ENCODE results near the gene PRRG2. TPM values are rescaled to one million over a fixed set of nuclear protein-coding genes. Genes with fewer than 3 reads are reported as not detected.

The PRRG2 gene
- total and polyA plus RNA-seq, 2 of the 13 experiments (the other 11 are each of a cell fraction or from before 2014, with no cell fraction given), result 0.66 to 0.82 TPM

DNA sequence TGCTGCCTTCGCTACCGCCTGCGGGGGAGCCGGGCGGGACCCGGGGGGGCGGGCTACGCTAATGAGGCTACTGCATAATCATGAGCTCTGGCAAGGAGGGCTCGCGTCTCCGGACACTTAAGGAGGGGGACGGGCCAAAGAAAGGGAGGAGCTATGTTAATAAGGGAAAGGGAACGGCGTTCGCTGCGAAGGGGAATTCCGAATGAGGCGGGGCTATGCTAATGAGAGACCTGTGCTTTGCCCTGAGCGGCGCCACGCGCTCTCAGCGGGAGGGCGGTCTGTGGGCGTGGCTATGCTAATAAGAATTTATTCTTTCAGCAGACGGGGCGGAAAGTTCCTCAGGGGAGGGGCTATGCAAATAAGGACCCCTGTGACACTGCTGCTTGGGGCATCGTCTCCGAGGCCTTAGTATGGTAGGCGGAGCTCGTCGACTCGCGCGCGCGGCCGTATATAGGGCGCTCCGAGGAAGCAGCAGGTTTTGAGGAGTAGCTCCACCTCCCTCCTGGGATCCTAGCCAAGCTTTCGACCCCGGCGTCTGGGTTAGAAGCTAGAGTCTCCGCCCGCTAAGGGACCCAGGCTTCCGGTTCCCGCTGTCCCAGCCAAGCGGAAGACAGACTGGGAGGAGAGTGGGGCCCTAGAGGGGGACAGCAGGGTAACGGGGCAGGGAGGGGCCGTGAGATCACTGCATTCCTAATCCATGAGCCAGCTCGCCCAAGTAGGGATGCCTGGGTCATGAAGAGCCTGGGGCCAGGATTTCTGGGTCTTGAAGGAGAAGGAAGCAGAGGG is 59.2 kb downstream of the PRRG2 start, which contains the start of gene RRAS (continued):
- TF ChIP-seq, protein P1, sequence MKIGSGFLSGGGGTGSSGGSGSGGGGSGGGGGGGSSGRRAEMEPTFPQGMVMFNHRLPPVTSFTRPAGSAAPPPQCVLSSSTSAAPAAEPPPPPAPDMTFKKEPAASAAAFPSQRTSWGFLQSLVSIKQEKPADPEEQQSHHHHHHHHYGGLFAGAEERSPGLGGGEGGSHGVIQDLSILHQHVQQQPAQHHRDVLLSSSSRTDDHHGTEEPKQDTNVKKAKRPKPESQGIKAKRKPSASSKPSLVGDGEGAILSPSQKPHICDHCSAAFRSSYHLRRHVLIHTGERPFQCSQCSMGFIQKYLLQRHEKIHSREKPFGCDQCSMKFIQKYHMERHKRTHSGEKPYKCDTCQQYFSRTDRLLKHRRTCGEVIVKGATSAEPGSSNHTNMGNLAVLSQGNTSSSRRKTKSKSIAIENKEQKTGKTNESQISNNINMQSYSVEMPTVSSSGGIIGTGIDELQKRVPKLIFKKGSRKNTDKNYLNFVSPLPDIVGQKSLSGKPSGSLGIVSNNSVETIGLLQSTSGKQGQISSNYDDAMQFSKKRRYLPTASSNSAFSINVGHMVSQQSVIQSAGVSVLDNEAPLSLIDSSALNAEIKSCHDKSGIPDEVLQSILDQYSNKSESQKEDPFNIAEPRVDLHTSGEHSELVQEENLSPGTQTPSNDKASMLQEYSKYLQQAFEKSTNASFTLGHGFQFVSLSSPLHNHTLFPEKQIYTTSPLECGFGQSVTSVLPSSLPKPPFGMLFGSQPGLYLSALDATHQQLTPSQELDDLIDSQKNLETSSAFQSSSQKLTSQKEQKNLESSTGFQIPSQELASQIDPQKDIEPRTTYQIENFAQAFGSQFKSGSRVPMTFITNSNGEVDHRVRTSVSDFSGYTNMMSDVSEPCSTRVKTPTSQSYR (CRISPR knock-in tag; IDR thresholded peaks at IDR 0.05; ENCODE audit: borderline replicate concordance), result peak; percentile 28; the same call in 1 of the 2 replicates
- 0 out of 2 replicates have a peak, but pooled peaks have one; percentile 48 for TF ChIP-seq ZNF33B (CRISPR knock-in tag; IDR thresholded peaks at IDR 0.05)
- no peak for TF ChIP-seq HOXA9 (CRISPR knock-in tag; IDR thresholded peaks at IDR 0.05; ENCODE audit: borderline replicate concordance)
- TF ChIP-seq, protein P2, sequence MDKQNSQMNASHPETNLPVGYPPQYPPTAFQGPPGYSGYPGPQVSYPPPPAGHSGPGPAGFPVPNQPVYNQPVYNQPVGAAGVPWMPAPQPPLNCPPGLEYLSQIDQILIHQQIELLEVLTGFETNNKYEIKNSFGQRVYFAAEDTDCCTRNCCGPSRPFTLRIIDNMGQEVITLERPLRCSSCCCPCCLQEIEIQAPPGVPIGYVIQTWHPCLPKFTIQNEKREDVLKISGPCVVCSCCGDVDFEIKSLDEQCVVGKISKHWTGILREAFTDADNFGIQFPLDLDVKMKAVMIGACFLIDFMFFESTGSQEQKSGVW (CRISPR knock-in tag; IDR thresholded peaks at IDR 0.05; ENCODE audit: borderline replicate concordance), result no peak
- TF ChIP-seq XBP1 (CRISPR knock-in tag; IDR thresholded peaks at IDR 0.05), result no peak
- no peak for TF ChIP-seq ZNF329 (CRISPR knock-in tag; IDR thresholded peaks at IDR 0.05; ENCODE audit: low read depth)
- TF ChIP-seq CENPX (CRISPR knock-in tag; IDR thresholded peaks at IDR 0.05), result no peak
- TF ChIP-seq SETDB1 (CRISPR knock-in tag; IDR thresholded peaks at IDR 0.05; ENCODE audit: borderline replicate concordance), result no peak
- TF ChIP-seq, protein P3, sequence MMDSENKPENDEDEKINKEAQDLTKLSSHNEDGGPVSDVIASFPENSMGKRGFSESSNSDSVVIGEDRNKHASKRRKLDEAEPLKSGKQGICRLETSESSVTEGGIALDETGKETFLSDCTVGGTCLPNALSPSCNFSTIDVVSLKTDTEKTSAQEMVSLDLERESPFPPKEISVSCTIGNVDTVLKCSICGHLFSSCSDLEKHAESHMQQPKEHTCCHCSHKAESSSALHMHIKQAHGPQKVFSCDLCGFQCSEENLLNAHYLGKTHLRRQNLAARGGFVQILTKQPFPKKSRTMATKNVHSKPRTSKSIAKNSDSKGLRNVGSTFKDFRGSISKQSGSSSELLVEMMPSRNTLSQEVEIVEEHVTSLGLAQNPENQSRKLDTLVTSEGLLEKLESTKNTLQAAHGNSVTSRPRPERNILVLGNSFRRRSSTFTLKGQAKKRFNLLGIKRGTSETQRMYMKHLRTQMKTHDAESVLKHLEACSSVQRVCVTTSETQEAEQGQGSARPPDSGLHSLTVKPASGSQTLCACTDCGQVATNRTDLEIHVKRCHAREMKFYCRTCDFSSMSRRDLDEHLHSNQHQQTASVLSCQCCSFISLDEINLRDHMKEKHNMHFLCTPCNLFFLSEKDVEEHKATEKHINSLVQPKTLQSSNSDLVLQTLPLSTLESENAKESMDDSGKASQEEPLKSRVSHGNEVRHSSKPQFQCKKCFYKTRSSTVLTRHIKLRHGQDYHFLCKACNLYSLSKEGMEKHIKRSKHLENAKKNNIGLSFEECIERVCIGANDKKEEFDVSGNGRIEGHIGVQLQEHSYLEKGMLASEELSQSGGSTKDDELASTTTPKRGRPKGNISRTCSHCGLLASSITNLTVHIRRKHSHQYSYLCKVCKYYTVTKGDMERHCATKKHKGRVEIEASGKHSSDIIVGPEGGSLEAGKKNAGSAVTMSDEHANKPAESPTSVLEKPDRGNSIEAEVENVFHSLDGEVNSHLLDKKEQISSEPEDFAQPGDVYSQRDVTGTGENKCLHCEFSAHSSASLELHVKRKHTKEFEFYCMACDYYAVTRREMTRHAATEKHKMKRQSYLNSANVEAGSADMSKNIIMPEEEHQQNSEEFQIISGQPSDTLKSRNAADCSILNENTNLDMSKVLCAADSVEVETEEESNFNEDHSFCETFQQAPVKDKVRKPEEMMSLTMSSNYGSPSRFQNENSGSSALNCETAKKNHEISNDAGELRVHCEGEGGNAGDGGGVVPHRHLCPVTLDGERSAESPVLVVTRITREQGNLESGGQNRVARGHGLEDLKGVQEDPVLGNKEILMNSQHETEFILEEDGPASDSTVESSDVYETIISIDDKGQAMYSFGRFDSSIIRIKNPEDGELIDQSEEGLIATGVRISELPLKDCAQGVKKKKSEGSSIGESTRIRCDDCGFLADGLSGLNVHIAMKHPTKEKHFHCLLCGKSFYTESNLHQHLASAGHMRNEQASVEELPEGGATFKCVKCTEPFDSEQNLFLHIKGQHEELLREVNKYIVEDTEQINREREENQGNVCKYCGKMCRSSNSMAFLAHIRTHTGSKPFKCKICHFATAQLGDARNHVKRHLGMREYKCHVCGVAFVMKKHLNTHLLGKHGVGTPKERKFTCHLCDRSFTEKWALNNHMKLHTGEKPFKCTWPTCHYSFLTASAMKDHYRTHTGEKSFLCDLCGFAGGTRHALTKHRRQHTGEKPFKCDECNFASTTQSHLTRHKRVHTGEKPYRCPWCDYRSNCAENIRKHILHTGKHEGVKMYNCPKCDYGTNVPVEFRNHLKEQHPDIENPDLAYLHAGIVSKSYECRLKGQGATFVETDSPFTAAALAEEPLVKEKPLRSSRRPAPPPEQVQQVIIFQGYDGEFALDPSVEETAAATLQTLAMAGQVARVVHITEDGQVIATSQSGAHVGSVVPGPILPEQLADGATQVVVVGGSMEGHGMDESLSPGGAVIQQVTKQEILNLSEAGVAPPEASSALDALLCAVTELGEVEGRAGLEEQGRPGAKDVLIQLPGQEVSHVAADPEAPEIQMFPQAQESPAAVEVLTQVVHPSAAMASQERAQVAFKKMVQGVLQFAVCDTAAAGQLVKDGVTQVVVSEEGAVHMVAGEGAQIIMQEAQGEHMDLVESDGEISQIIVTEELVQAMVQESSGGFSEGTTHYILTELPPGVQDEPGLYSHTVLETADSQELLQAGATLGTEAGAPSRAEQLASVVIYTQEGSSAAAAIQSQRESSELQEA (CRISPR knock-in tag; IDR thresholded peaks at IDR 0.05; ENCODE audit: not compliant biosample characterization), result no peak
- TF ChIP-seq SATB2 (CRISPR knock-in tag; IDR thresholded peaks at IDR 0.05), result no peak
- TF ChIP-seq, protein P4, sequence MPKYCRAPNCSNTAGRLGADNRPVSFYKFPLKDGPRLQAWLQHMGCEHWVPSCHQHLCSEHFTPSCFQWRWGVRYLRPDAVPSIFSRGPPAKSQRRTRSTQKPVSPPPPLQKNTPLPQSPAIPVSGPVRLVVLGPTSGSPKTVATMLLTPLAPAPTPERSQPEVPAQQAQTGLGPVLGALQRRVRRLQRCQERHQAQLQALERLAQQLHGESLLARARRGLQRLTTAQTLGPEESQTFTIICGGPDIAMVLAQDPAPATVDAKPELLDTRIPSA (CRISPR knock-in tag; IDR thresholded peaks at IDR 0.05; ENCODE audit: borderline replicate concordance), result no peak
- TF ChIP-seq SMYD3 (CRISPR knock-in tag; IDR thresholded peaks at IDR 0.05), result no peak
- no peak for TF ChIP-seq THYN1 (CRISPR knock-in tag; IDR thresholded peaks at IDR 0.05; ENCODE audit: borderline replicate concordance, low read depth)

All from HepG2 (cell line).